Neural progenitor cell (in vitro differentiated cells): Measurements from ENCODE around the gene NFATC2IP. TPM values are rescaled to one million over a fixed set of nuclear protein-coding genes. Genes with fewer than 3 reads are reported as not detected.

Experiments
- DNase-seq: peaks from one replicate; pipeline ENCODE4 v3.0.0-alpha.2; 2016; ENCODE audit warnings: low spot score
- H2AFZ ChIP-seq: fragments of 200-600 bp; sonication (generic); replicated peaks from 2 replicates; pipeline ENCODE4 v1.6.1; 2016; ENCODE audit warnings: antibody characterized with exemption
- H3F3A ChIP-seq: fragments of 200-600 bp; sonication (generic); 2 replicates; pipeline ENCODE4 v1.6.1; 2016; ENCODE audit warnings: antibody characterized with exemption, low read depth
- H3K27ac ChIP-seq: fragments of 200-600 bp; sonication (generic); 2 replicates; pipeline ENCODE4 v1.5.1; 2016; ENCODE audit warnings: mild to moderate bottlenecking
- H3K27me3 ChIP-seq: fragments of 200-600 bp; sonication (generic); 2 replicates; pipeline ENCODE4 v1.6.1; 2016; ENCODE audit warnings: mild to moderate bottlenecking, moderate library complexity
- H3K36me3 ChIP-seq: fragments of 200-600 bp; sonication (generic); 2 replicates; pipeline ENCODE4 v1.5.1; 2016
- H3K4me1 ChIP-seq: fragments of 200-600 bp; sonication (generic); 2 replicates; pipeline ENCODE4 v1.6.1; 2016; ENCODE audit warnings: mixed run types
- H3K4me2 ChIP-seq: fragments of 200-600 bp; sonication (generic); 2 replicates; pipeline ENCODE4 v1.6.1; 2016
- H3K4me3 ChIP-seq: fragments of 200-600 bp; sonication (generic); 2 replicates; pipeline ENCODE4 v1.5.1; 2016
- H3K79me2 ChIP-seq: fragments of 200-600 bp; sonication (generic); 2 replicates; pipeline ENCODE4 v1.6.1; 2016; ENCODE audit warnings: low read depth
- H3K9ac ChIP-seq: fragments of 200-600 bp; sonication (generic); 2 replicates; pipeline ENCODE4 v1.6.1; 2016
- H3K9me3 ChIP-seq: fragments of 200-600 bp; sonication (generic); 2 replicates; pipeline ENCODE4 v1.5.1; 2016; ENCODE audit warnings: low read depth
- H4K20me1 ChIP-seq: fragments of 200-600 bp; sonication (generic); 2 replicates; pipeline ENCODE4 v1.6.1; 2016; ENCODE audit warnings: low read depth
- H3K27ac Mint-ChIP-seq: 3 replicates; pipeline ENCODE4 v1.8.0; 2021; ENCODE audit warnings: mixed read lengths
- H3K27me3 Mint-ChIP-seq: 2 replicates; pipeline ENCODE4 v1.8.0; 2022; ENCODE audit warnings: low read depth, mild to moderate bottlenecking, inconsistent platforms, moderate library complexity, mixed read lengths; ENCODE audit not compliant: insufficient read depth
- H3K36me3 Mint-ChIP-seq: 3 replicates; pipeline ENCODE4 v1.8.0; 2021; ENCODE audit warnings: mixed read lengths
- H3K4me1 Mint-ChIP-seq: 3 replicates; pipeline ENCODE4 v1.8.0; 2021; ENCODE audit warnings: mixed read lengths
- H3K4me3 Mint-ChIP-seq: 3 replicates; pipeline ENCODE4 v1.8.0; 2021; ENCODE audit warnings: mild to moderate bottlenecking, moderate library complexity, mixed read lengths
- H3K9me3 Mint-ChIP-seq: 3 replicates; pipeline ENCODE4 v1.8.0; 2020; ENCODE audit warnings: mixed read lengths
- EZH2 ChIP-seq: fragments of 200-600 bp; sonication (generic); IDR thresholded peaks from 2 replicates; pipeline ENCODE4 v1.6.1; 2017; ENCODE audit warnings: antibody characterized with exemption, mild to moderate bottlenecking, moderate library complexity
- EZH2phosphoT487 ChIP-seq: fragments of 200-600 bp; sonication (generic); IDR thresholded peaks from 2 replicates; pipeline ENCODE4 v1.6.1; 2017; ENCODE audit warnings: antibody characterized with exemption
- total RNA-seq: library from RNA; depleted of rRNA; stranded (reverse); fragments of >200 nt; gene quantifications from 2 replicates; pipeline ENCODE4 v1.2.3, GENCODE V29; 2015; ENCODE audit warnings: low replicate concordance
- TF ChIP-seq, protein P1 (sequence below): fragments of 200-600 bp; sonication (generic); IDR thresholded peaks from 2 replicates; pipeline ENCODE4 v1.5.1; 2017; ENCODE audit warnings: antibody characterized with exemption, mild to moderate bottlenecking

NFATC2IP gene
- total RNA-seq, 1 donor from 2014 or later: 33.2 TPM

GRCh38 chr16:28984091-28984490 is 33.4 kb downstream of the NFATC2IP start:
- Mint-ChIP-seq H3K27ac (no peak overlapping the region), H3K9me3 (no peaks in the 10 kb centered on the region), H3K27me3 (peaks cover 2% of the 10 kb centered on the region), H3K36me3 (peaks cover 8% of the 10 kb centered on the region), H3K4me1 (no peaks in the 10 kb centered on the region), H3K4me3 (no peak overlapping the region)
- H3K36me3 ChIP-seq: no peaks in the 10 kb centered on the region
- H3K27me3 ChIP-seq: no peaks in the 10 kb centered on the region
- H3K27ac ChIP-seq: no peak overlapping the region
- no peak overlapping the region for H3K4me2 ChIP-seq
- no peak overlapping the region for H2AFZ ChIP-seq
- no peak for DNase-seq
- H3K79me2 ChIP-seq: no peaks in the 10 kb centered on the region
- H3K4me1 ChIP-seq: no peaks in the 10 kb centered on the region
- H3K9ac ChIP-seq: no peak overlapping the region
- H4K20me1 ChIP-seq: no peaks in the 10 kb centered on the region
- no peaks in the 10 kb centered on the region for H3F3A ChIP-seq
- no peak overlapping the region for H3K4me3 ChIP-seq
- TF ChIP-seq, protein P1, sequence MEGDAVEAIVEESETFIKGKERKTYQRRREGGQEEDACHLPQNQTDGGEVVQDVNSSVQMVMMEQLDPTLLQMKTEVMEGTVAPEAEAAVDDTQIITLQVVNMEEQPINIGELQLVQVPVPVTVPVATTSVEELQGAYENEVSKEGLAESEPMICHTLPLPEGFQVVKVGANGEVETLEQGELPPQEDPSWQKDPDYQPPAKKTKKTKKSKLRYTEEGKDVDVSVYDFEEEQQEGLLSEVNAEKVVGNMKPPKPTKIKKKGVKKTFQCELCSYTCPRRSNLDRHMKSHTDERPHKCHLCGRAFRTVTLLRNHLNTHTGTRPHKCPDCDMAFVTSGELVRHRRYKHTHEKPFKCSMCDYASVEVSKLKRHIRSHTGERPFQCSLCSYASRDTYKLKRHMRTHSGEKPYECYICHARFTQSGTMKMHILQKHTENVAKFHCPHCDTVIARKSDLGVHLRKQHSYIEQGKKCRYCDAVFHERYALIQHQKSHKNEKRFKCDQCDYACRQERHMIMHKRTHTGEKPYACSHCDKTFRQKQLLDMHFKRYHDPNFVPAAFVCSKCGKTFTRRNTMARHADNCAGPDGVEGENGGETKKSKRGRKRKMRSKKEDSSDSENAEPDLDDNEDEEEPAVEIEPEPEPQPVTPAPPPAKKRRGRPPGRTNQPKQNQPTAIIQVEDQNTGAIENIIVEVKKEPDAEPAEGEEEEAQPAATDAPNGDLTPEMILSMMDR: no peak
- no peak for TF ChIP-seq EZH2
- no peak for TF ChIP-seq EZH2phosphoT487
- no peaks in the 10 kb centered on the region for H3K9me3 ChIP-seq

DNA sequence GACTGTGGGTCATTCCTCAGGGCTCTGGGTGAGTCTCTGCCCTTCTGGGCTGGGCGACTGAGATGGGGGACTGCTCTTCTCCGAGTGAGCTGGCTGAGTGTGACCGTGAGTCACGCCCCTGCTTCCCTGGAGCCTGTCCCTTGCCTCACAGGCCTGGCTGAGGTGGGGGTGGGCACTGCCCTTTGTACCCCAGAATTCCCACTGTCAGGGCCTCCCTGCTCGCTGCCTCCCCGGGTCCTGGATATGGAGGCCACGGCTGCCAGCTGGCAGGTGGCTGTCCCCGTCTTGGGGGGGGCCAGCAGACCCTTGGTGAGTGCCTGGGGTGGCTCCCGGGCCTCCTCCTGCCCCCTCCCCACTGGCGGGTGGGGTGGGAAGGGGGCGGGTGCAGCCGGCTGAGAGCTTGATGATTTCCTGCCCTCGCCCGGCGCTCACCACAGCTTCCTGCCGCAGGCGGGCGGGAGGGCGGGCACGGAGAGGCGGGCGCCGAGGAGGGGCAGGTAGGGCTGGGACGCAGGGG is 33.9 kb downstream of the NFATC2IP start, which contains the start of gene LAT:
Gene LAT, plus strand, starts transcription at position 434 of the 517 bp plus-strand sequence. CDS start 366 bp downstream, outside the sequence.
- Histone ChIP-seq H3K27ac (no peak within 1 kb of the TSS), H2AFZ (no peak within 1 kb of the TSS), H3F3A (no peaks in the 10 kb centered on the region), H3K27me3 (no peaks in the 10 kb centered on the region), H3K4me3 (no peak within 1 kb of the TSS), H3K79me2 (no peaks in the 10 kb centered on the region), H3K36me3 (no peaks in the 10 kb centered on the region), H4K20me1 (no peaks in the 10 kb centered on the region), H3K4me1 (no peaks in the 10 kb centered on the region), H3K9me3 (no peaks in the 10 kb centered on the region), H3K9ac (no peak within 1 kb of the TSS), H3K4me2 (no peak within 1 kb of the TSS)
- H3K27ac Mint-ChIP-seq: no peak within 1 kb of the TSS
- no peaks in the 10 kb centered on the region for H3K9me3 Mint-ChIP-seq
- TF ChIP-seq EZH2: no peak
- TF ChIP-seq, protein P1: no peak
- no peak for TF ChIP-seq EZH2phosphoT487
- no peak for DNase-seq
- peaks cover 8% of the 10 kb centered on the region for H3K36me3 Mint-ChIP-seq
- H3K4me3 Mint-ChIP-seq: no peak within 1 kb of the TSS
- no peaks in the 10 kb centered on the region for H3K4me1 Mint-ChIP-seq
- H3K27me3 Mint-ChIP-seq: peaks cover 2% of the 10 kb centered on the region

DNA sequence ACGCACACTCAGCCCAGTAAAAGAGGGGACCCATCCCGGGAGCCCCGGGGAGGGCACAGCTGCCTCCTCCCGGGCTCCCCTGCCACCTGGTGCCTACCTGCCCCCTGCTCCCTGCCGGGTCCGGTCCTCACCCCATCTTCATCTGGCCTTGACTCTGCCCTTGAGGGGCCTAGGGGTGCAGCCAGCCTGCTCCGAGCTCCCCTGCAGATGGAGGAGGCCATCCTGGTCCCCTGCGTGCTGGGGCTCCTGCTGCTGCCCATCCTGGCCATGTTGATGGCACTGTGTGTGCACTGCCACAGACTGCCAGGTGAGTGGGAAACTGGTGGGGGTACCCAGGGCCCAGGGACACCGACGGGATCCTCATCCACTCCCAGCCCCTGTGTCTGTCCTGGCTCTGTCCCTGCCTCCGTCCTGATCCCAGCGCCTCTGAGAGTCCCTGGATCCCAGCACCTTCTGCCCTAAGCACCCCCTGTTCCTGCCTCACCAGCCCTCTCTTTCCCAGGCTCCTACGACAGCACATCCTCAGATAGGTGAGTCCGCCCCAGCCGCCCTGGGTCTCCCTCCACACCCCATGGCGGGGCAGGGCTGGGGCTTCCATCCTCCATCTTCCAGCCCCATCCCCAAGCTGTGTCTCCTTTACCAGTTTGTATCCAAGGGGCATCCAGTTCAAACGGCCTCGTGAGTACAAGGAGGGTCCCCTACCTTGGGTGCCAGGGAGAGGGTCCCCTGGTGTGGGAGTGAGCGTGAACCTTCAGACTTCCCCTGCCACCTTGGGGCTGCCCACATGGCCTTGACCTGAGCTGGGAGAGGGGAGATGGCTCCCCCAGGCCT is 34.7 kb downstream of the NFATC2IP start:
- H3K36me3 Mint-ChIP-seq: peaks cover 8% of the 10 kb centered on the region
- Histone ChIP-seq H3F3A (no peaks in the 10 kb centered on the region), H3K9me3 (no peaks in the 10 kb centered on the region), H2AFZ (no peak overlapping the region), H4K20me1 (no peaks in the 10 kb centered on the region), H3K79me2 (no peaks in the 10 kb centered on the region), H3K27ac (no peak overlapping the region), H3K4me1 (no peaks in the 10 kb centered on the region), H3K27me3 (no peaks in the 10 kb centered on the region), H3K9ac (no peak overlapping the region), H3K4me2 (no peak overlapping the region), H3K36me3 (no peaks in the 10 kb centered on the region), H3K4me3 (no peak overlapping the region)
- DNase-seq: no peak
- H3K27me3 Mint-ChIP-seq: peaks cover 2% of the 10 kb centered on the region
- no peak overlapping the region for H3K4me3 Mint-ChIP-seq
- no peaks in the 10 kb centered on the region for H3K9me3 Mint-ChIP-seq
- no peak for TF ChIP-seq EZH2
- no peak for TF ChIP-seq EZH2phosphoT487
- TF ChIP-seq, protein P1: no peak
- H3K27ac Mint-ChIP-seq: no peak overlapping the region
- H3K4me1 Mint-ChIP-seq: no peaks in the 10 kb centered on the region
